NCI-H2081 treated with DMSO at 0.1 percent for 48 hours (cell line): ENCODE measurements around the gene SATB2.

Experiments
- DNase-seq: peaks from one replicate; lab custom pipeline; 2025; lab: John Stamatoyannopoulos, UW

The SATB2 gene

GRCh38 chr2:199452260-199452990 lies 5.3 kb downstream of the SATB2 start:
- DNase-seq: no peak

GRCh38 chr2:199449956-199450355 lies 7.8 kb downstream of the SATB2 start:
- DNase-seq: no peak

GRCh38 chr2:199449455-199449854 lies 8.3 kb downstream of the SATB2 start:
- DNase-seq: no peak

- no peak for DNase-seq
These were observed 10.7 kb downstream of the SATB2 start for GRCh38 chr2:199446996-199447576.

- no peak for DNase-seq
These were observed 13.0 kb downstream of the SATB2 start for GRCh38 chr2:199444749-199445148.

GRCh38 chr2:199443589-199444130 lies 14.1 kb downstream of the SATB2 start:
- no peak for DNase-seq

GRCh38 chr2:199442173-199442572 lies 15.6 kb downstream of the SATB2 start:
- no peak for DNase-seq

GRCh38 chr2:199441759-199442158 lies 16.0 kb downstream of the SATB2 start:
- DNase-seq: no peak

- no peak for DNase-seq
These were observed 17.6 kb downstream of the SATB2 start for GRCh38 chr2:199440118-199440517.

GRCh38 chr2:199439542-199439941 lies 18.2 kb downstream of the SATB2 start:
- DNase-seq: no peak

GRCh38 chr2:199439066-199439465 lies 18.7 kb downstream of the SATB2 start:
- DNase-seq: no peak

- DNase-seq: no peak
These were observed 23.2 kb downstream of the SATB2 start for GRCh38 chr2:199434555-199434954.

GRCh38 chr2:199433204-199433832 lies 24.4 kb downstream of the SATB2 start:
- DNase-seq: no peak

- peak; percentile 52 for DNase-seq
These were observed 26.0 kb downstream of the SATB2 start for GRCh38 chr2:199431746-199432213.

GRCh38 chr2:199430214-199430613 lies 27.5 kb downstream of the SATB2 start:
- no peak for DNase-seq

- no peak for DNase-seq
These were observed 29.4 kb downstream of the SATB2 start for GRCh38 chr2:199428291-199428690.

- DNase-seq: no peak
These were observed 33.6 kb downstream of the SATB2 start for GRCh38 chr2:199424160-199424559.

- DNase-seq: no peak
These were observed 38.3 kb downstream of the SATB2 start for GRCh38 chr2:199419428-199419827.

- DNase-seq: no peak
These were observed 43.3 kb downstream of the SATB2 start for GRCh38 chr2:199414465-199414864.

- no peak for DNase-seq
These were observed 43.7 kb downstream of the SATB2 start for GRCh38 chr2:199414001-199414400.

- DNase-seq: no peak
These were observed 47.8 kb downstream of the SATB2 start for GRCh38 chr2:199409759-199410529.

- DNase-seq: no peak
These were observed 50.3 kb downstream of the SATB2 start for GRCh38 chr2:199407421-199407820.
